MM.1S (cell line): ENCODE results near the gene ARHGEF25.

Experiments
- CTCF ChIP-seq: fragments of 300-600 bp; sonication (generic); IDR thresholded peaks from 2 replicates; pipeline ENCODE4 v1.5.1; 2016; ENCODE audit warnings: antibody characterized with exemption, low read length, mixed read lengths
- EZH2 ChIP-seq: fragments of 300-600 bp; sonication (generic); optimal IDR thresholded peaks from 2 replicates; pipeline ENCODE3; 2017; ENCODE audit warnings: low read depth, mild to moderate bottlenecking, antibody characterized with exemption, low read length, mixed read lengths

GRCh38 chr12:57661376-57661775 lies 50.1 kb downstream of the ARHGEF25 start:
- no peak for TF ChIP-seq CTCF
- no peak for TF ChIP-seq EZH2
